GM12878 (cell line): Measurements from ENCODE around the gene ZNF544. TPM values are rescaled to one million over a fixed set of nuclear protein-coding genes. Genes with fewer than 3 reads are reported as not detected.

Experiments
- BACH1 ChIP-seq: fragments of 450-650 bp; IDR thresholded peaks from 2 replicates; pipeline ENCODE4 v1.6.1; 2017; ENCODE audit warnings: mild to moderate bottlenecking, borderline replicate concordance
- BMI1 ChIP-seq: fragments of 450-650 bp; IDR thresholded peaks from 2 replicates; pipeline ENCODE4 v1.6.1; 2016; ENCODE audit warnings: mild to moderate bottlenecking, moderate library complexity, borderline replicate concordance
- CBFB ChIP-seq: IDR thresholded peaks from 2 replicates; pipeline ENCODE4 v1.6.1; 2016; ENCODE audit warnings: antibody characterized with exemption, low read depth
- CREM ChIP-seq: IDR thresholded peaks from 2 replicates; pipeline ENCODE4 v1.6.1; 2014; ENCODE audit warnings: antibody characterized with exemption, low read depth
- ESRRA ChIP-seq: IDR thresholded peaks from 2 replicates; pipeline ENCODE4 v1.6.1; 2012; ENCODE audit warnings: mild to moderate bottlenecking, low read length, improper control_type of control experiment
- GATAD2B ChIP-seq: fragments of 450-650 bp; conservative IDR thresholded peaks from 2 replicates; pipeline ENCODE4 v1.6.1; 2017; ENCODE audit warnings: low read depth, mild to moderate bottlenecking, moderate library complexity
- HDAC6 ChIP-seq: fragments of 200-600 bp; sonication (generic); IDR thresholded peaks from one replicate; pipeline ENCODE4 v1.8.0; 2017; ENCODE audit warnings: antibody characterized with exemption; ENCODE audit not compliant: unreplicated experiment
- IRF4 ChIP-seq: IDR thresholded peaks from 2 replicates; pipeline ENCODE4 v1.6.1; 2011; ENCODE audit warnings: low read depth, low read length
- KDM1A ChIP-seq: fragments of 200-600 bp; sonication (generic); IDR thresholded peaks from 2 replicates; pipeline ENCODE4 v1.6.1; 2016; ENCODE audit warnings: borderline replicate concordance
- MEF2A ChIP-seq: IDR thresholded peaks from 2 replicates; pipeline ENCODE4 v1.6.1; 2011; ENCODE audit warnings: low read depth, mild to moderate bottlenecking, low read length, moderate library complexity; ENCODE audit not compliant: insufficient read depth
- NBN ChIP-seq: fragments of 450-650 bp; IDR thresholded peaks from 2 replicates; pipeline ENCODE4 v1.6.1; 2016
- PAX8 ChIP-seq: fragments of 450-650 bp; IDR thresholded peaks from 2 replicates; pipeline ENCODE4 v1.6.1; 2017; ENCODE audit warnings: mild to moderate bottlenecking, moderate library complexity
- POLR2AphosphoS2 ChIP-seq: IDR thresholded peaks from 2 replicates; pipeline ENCODE4 v1.6.1; 2011; ENCODE audit warnings: low read depth, mild to moderate bottlenecking, low read length, improper control_type of control experiment, moderate library complexity
- RAD21 ChIP-seq: IDR thresholded peaks from 2 replicates; pipeline ENCODE4 v1.6.1; 2011; ENCODE audit warnings: mild to moderate bottlenecking, low read depth, low read length, moderate library complexity; ENCODE audit not compliant: insufficient read depth
- SRF ChIP-seq, 2 experiments: IDR thresholded peaks; 2 replicates each; pipeline ENCODE4 v1.6.1; 2011; ENCODE audit warnings: low read depth in 2 of 2, low read length in 2 of 2, mild to moderate bottlenecking in 1 of 2, moderate library complexity in 1 of 2
- STAT3 ChIP-seq: IDR thresholded peaks from 2 replicates; pipeline ENCODE4 v1.6.1; 2011; ENCODE audit warnings: low read depth, low read length, improper control_type of control experiment
- TCF12 ChIP-seq: IDR thresholded peaks from 2 replicates; pipeline ENCODE4 v1.6.1; 2011; ENCODE audit warnings: low read depth, mild to moderate bottlenecking, low read length
- ZBED1 ChIP-seq: IDR thresholded peaks from 2 replicates; pipeline ENCODE4 v1.6.1; 2016; ENCODE audit warnings: borderline replicate concordance
- ZNF217 ChIP-seq: fragments of 450-650 bp; IDR thresholded peaks from 2 replicates; pipeline ENCODE4 v1.6.1; 2017; ENCODE audit warnings: antibody characterized with exemption, mild to moderate bottlenecking
- ZSCAN29 ChIP-seq: fragments of 450-650 bp; IDR thresholded peaks from 2 replicates; pipeline ENCODE4 v1.6.1; 2017; ENCODE audit warnings: mild to moderate bottlenecking, moderate library complexity
- ZZZ3 ChIP-seq: IDR thresholded peaks from 2 replicates; pipeline ENCODE4 v1.6.1; 2011; ENCODE audit warnings: low read depth; ENCODE audit not compliant: control insufficient read depth, insufficient read length
- polyA plus RNA-seq, 11 experiments: library from polyadenylated mRNA; depleted of rRNA in 4 of 11; unstranded in 6 of 11; stranded (reverse) in 5 of 11; fragments of >200 nt; fragmentation: Nextera tagmentation in 4 of 11; fragmentation: Illumina TruSeq in 1 of 11; extraction: Ambion mirVana in 4 of 11; extraction: Trizol in 1 of 11; gene quantifications; 1 replicate in 1 of 11; 2 replicates in 10 of 11; pipeline versions ENCODE4 v1.2.1 to v1.2.3, GENCODE V29; 2011 to 2016; ENCODE audit warnings: inconsistent platforms in 2 of 11, missing spikeins in 2 of 11, low read depth in 1 of 11
- total RNA-seq, 4 experiments: library from RNA; depleted of rRNA in 3 of 4; stranded (reverse); fragments of >200 nt in 3 of 4; fragmentation: Illumina TruSeq in 1 of 4; extraction: Trizol in 1 of 4; gene quantifications; 2 replicates each; pipeline versions ENCODE4 v1.2.1 to v1.2.3, GENCODE V29; 2013 to 2021
- TF ChIP-seq, protein P1 (sequence below): fragments of 450-650 bp; IDR thresholded peaks from 2 replicates; pipeline ENCODE4 v1.6.1; 2017; ENCODE audit warnings: low read depth, mild to moderate bottlenecking, moderate library complexity
- TF ChIP-seq, protein P2 (sequence below): IDR thresholded peaks from 2 replicates; pipeline ENCODE4 v1.6.1; 2012; ENCODE audit warnings: low read depth, low read length, improper control_type of control experiment
- TF ChIP-seq, protein P3 (sequence below): IDR thresholded peaks from 2 replicates; pipeline ENCODE4 v1.6.1; 2011; ENCODE audit warnings: mild to moderate bottlenecking, low read depth, low read length, moderate library complexity; ENCODE audit not compliant: insufficient replicate concordance
- TF ChIP-seq, protein P4 (sequence below): fragments of 450-650 bp; conservative IDR thresholded peaks from 2 replicates; pipeline ENCODE4 v1.6.1; 2017; ENCODE audit warnings: mild to moderate bottlenecking, moderate library complexity
- TF ChIP-seq, protein P5 (sequence below): IDR thresholded peaks from 2 replicates; pipeline ENCODE4 v1.6.1; 2012; ENCODE audit warnings: low read depth, low read length, improper control_type of control experiment

The ZNF544 gene
- total and polyA plus RNA-seq, 10 of the 15 experiments (the other 5 are each of a cell fraction or from before 2014, with no cell fraction given): 27.3 to 70.1 (median 42.6) TPM

DNA sequence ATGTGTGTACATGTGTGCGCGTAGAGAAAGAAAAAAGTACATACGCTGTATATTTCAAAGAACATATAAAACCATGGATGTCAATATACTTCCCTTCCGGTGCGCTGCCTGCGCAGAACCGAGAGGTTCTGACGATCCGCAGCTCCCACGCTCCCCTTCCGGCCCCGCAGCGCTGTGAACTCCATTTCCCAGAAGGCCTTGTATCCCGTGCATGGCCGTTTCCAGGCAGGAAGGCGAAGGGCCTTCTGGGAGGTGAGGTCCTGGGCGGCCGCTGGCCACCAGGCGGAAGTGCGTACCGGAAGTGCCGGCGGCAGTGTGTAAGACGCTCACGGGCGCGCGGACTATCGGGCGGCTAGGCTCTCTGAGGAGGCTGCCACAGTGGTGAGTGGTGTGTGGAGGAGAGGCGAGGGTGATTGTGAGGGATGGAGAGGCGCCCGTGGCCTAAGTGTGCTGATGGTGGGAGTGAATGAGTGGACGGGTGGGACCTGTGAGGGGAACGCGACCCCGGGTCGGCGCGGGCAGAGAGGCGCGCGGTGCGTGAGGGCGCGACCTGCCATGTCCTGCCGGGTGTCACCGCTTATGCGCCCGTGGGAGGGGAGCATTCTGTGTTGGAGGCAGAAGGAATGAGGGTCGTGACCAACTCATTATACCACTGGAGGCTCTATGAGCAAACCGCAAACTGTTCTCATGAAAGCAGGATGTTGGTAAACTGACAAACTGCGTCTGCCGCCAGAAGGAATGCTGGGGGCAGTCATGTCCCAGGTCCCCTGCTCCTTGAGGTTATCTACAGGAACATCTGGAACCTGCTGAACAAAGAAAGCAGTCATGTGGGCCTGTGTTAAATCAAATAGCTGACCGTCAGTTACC, 76.6 kb downstream of the ZNF544 start, which contains the start of gene ERVK3-1 (continued):
- TF ChIP-seq BACH1 (no peak; the same call in 1 of the 2 replicates), ZZZ3 (no peak), CBFB (no peak), BMI1 (no peak), MEF2A (peak; percentile 42; the same call in 1 of the 2 replicates), ZNF217 (no peak), ESRRA (no peak), IRF4 (0 out of 2 replicates have a peak, but pooled peaks have one; percentile 37), GATAD2B (peak; percentile 63; the same call in 1 of the 2 replicates), STAT3 (no peak), HDAC6 (no peak), ZSCAN29 (no peak), POLR2AphosphoS2 (peak; percentile 96), PAX8 (no peak), TCF12 (peak; percentile 30; the same call in 1 of the 2 replicates), NBN (peak; percentile 93), CREM (peak; percentile 95), RAD21 (no peak), ZBED1 (no peak), KDM1A (no peak), SRF (IDR thresholded peaks at IDR 0.05; ENCODE audit: low read depth in 2 of 2, low read length in 2 of 2) (0 out of 4 replicates have a peak, but pooled peaks of 1 of the 2 experiments have one; percentile 58)
- TF ChIP-seq, protein P1, sequence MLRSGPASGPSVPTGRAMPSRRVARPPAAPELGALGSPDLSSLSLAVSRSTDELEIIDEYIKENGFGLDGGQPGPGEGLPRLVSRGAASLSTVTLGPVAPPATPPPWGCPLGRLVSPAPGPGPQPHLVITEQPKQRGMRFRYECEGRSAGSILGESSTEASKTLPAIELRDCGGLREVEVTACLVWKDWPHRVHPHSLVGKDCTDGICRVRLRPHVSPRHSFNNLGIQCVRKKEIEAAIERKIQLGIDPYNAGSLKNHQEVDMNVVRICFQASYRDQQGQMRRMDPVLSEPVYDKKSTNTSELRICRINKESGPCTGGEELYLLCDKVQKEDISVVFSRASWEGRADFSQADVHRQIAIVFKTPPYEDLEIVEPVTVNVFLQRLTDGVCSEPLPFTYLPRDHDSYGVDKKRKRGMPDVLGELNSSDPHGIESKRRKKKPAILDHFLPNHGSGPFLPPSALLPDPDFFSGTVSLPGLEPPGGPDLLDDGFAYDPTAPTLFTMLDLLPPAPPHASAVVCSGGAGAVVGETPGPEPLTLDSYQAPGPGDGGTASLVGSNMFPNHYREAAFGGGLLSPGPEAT: peak; percentile 68
- TF ChIP-seq, protein P2, sequence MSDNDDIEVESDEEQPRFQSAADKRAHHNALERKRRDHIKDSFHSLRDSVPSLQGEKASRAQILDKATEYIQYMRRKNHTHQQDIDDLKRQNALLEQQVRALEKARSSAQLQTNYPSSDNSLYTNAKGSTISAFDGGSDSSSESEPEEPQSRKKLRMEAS: peak; percentile 61; the same call in 1 of the 2 replicates
- TF ChIP-seq, protein P3, sequence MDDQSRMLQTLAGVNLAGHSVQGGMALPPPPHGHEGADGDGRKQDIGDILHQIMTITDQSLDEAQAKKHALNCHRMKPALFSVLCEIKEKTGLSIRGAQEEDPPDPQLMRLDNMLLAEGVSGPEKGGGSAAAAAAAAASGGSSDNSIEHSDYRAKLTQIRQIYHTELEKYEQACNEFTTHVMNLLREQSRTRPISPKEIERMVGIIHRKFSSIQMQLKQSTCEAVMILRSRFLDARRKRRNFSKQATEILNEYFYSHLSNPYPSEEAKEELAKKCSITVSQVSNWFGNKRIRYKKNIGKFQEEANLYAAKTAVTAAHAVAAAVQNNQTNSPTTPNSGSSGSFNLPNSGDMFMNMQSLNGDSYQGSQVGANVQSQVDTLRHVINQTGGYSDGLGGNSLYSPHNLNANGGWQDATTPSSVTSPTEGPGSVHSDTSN: no peak
- TF ChIP-seq, protein P4, sequence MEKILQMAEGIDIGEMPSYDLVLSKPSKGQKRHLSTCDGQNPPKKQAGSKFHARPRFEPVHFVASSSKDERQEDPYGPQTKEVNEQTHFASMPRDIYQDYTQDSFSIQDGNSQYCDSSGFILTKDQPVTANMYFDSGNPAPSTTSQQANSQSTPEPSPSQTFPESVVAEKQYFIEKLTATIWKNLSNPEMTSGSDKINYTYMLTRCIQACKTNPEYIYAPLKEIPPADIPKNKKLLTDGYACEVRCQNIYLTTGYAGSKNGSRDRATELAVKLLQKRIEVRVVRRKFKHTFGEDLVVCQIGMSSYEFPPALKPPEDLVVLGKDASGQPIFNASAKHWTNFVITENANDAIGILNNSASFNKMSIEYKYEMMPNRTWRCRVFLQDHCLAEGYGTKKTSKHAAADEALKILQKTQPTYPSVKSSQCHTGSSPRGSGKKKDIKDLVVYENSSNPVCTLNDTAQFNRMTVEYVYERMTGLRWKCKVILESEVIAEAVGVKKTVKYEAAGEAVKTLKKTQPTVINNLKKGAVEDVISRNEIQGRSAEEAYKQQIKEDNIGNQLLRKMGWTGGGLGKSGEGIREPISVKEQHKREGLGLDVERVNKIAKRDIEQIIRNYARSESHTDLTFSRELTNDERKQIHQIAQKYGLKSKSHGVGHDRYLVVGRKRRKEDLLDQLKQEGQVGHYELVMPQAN: peak; percentile 93
- TF ChIP-seq, protein P5, sequence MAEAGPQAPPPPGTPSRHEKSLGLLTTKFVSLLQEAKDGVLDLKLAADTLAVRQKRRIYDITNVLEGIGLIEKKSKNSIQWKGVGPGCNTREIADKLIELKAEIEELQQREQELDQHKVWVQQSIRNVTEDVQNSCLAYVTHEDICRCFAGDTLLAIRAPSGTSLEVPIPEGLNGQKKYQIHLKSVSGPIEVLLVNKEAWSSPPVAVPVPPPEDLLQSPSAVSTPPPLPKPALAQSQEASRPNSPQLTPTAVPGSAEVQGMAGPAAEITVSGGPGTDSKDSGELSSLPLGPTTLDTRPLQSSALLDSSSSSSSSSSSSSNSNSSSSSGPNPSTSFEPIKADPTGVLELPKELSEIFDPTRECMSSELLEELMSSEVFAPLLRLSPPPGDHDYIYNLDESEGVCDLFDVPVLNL: no peak
